WTC11 (cell line): ENCODE measurements around the gene XBP1.
"Not testable (repeated sequence)": the region's sequence is repeated elsewhere in the genome, so short reads cannot be mapped to it uniquely, and the experiment has no call there.

Experiments used
- NFYB ChIP-seq: sonication (generic); formaldehyde crosslinking; conservative IDR thresholded peaks from 2 replicates; pipeline ENCODE4 v1.8.0; 2022; ENCODE audit warnings: low read depth, missing genetic modification reagents
- STAT6 ChIP-seq: sonication (generic); formaldehyde crosslinking; conservative IDR thresholded peaks from 2 replicates; pipeline ENCODE4 v1.8.1; 2023; ENCODE audit warnings: mild to moderate bottlenecking, low read depth, missing genetic modification reagents, moderate library complexity
- ZNF121 ChIP-seq: sonication (generic); formaldehyde crosslinking; IDR thresholded peaks from 2 replicates; pipeline ENCODE4 v1.8.0; 2023; ENCODE audit warnings: missing genetic modification reagents

- not testable (repeated sequence) for TF ChIP-seq STAT6, NFYB, ZNF121 (CRISPR knock-in tag)
Observed at GRCh38 chr22:28826430-28826829, 26.1 kb upstream of the XBP1 start.
